B cell (primary cell): ENCODE data around the gene FOXF1.

ENCODE experiments used
- CTCF ChIP-seq: fragments of 200-600 bp; IDR thresholded peaks from one replicate; pipeline ENCODE4 v1.8.0; 2022; ENCODE audit warnings: antibody characterized with exemption, mild to moderate bottlenecking
- EZH2 ChIP-seq: IDR thresholded peaks from 2 replicates; pipeline ENCODE4 v1.6.1; 2012; ENCODE audit warnings: borderline replicate concordance, low read depth, mild to moderate bottlenecking, moderate library complexity, low read length; ENCODE audit not compliant: insufficient read depth, poor library complexity, severe bottlenecking

- TF ChIP-seq CTCF: no peak
- no peak for TF ChIP-seq EZH2
These were observed 4.4 kb downstream of the FOXF1 start for GRCh38 chr16:86514481-86515376.
